OCI-LY7 (cell line): ENCODE data around the gene PDCD1.

Experiments
- CTCF ChIP-seq: fragments of 200-600 bp; sonication (generic); conservative IDR thresholded peaks from 2 replicates; pipeline ENCODE4 v1.5.1; 2014; ENCODE audit warnings: mild to moderate bottlenecking, antibody characterized with exemption, low read length, moderate library complexity, mixed read lengths
- EZH2phosphoT487 ChIP-seq: fragments of 200-600 bp; sonication (generic); IDR thresholded peaks from 2 replicates; pipeline ENCODE4 v1.6.1; 2018; ENCODE audit warnings: low read depth, borderline replicate concordance, mild to moderate bottlenecking, mixed run types, antibody characterized with exemption, low read length, moderate library complexity, mixed read lengths

DNA sequence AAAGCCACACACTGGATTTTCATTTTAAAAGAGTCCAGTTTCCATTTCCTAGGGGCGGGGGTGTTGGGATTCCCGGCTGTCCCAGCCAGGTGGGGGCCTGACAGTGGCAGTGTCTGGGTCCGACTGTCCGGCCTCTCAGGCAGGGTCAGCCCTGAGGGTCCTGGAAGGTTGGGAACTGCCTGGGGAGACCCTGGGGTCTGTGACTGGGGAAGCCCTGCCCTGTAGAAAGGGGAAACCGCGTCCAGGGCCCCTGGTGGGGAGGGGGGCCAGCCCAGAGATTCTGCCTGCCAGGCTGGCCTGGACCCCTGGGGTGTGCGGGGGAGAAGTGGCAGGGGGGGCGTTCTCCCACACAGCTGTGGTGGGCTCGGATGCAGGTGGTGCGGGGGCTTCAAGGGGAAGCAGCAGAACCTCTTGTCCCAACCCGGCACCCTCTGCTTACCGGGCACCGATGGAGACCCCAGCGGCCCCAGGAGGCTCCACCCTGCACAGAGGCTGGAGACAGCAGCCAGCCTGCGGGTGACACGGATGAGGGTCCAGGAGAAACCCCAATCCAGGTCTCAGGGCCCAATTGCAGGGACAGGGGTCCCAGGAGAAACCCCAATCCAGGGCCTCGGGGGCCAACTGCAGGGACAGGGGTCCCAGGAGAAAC is 15.7 kb upstream of the PDCD1 start:
- TF ChIP-seq CTCF (no peak), EZH2phosphoT487 (no peak)
